ENCODE data around the gene TBX19.

DNA sequence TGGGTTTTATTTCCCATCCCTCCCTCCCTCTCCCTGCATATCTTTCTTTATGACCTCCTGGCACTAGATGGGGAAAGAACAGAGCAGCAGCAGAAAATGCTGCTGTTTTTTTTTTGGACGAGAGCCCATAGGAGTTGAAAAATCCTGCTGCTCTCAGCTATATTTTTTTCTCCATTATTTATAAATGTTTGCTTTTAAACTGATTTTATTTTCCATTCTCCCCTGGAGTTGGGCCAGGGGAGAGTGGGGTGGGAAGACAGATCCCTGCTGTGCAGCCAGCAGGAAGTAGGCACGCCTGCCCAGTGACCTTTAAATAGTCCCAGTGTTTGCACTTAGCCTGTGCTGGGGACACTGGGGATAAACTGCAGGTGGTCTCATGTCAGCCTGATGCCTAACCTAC is 37.5 kb upstream of the TBX19 start:
- TF ChIP-seq, protein P1, sequence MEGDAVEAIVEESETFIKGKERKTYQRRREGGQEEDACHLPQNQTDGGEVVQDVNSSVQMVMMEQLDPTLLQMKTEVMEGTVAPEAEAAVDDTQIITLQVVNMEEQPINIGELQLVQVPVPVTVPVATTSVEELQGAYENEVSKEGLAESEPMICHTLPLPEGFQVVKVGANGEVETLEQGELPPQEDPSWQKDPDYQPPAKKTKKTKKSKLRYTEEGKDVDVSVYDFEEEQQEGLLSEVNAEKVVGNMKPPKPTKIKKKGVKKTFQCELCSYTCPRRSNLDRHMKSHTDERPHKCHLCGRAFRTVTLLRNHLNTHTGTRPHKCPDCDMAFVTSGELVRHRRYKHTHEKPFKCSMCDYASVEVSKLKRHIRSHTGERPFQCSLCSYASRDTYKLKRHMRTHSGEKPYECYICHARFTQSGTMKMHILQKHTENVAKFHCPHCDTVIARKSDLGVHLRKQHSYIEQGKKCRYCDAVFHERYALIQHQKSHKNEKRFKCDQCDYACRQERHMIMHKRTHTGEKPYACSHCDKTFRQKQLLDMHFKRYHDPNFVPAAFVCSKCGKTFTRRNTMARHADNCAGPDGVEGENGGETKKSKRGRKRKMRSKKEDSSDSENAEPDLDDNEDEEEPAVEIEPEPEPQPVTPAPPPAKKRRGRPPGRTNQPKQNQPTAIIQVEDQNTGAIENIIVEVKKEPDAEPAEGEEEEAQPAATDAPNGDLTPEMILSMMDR (conservative IDR thresholded peaks at IDR 0.05; ENCODE audit: low read length) = no peak
- TF ChIP-seq EZH2phosphoT487 (IDR thresholded peaks at IDR 0.05; ENCODE audit: borderline replicate concordance, low read depth, low read length) = no peak
